ENCODE measurements around the gene RAMP1. TPM values are rescaled to one million over a fixed set of nuclear protein-coding genes. Genes with fewer than 3 reads are reported as not detected.
A peak's percentile ranks its signal among the peaks of the same experiment; 100 is the strongest.

Gene RAMP1
- total RNA-seq, 1 donor from 2014 or later, result 2.1 TPM

- TF ChIP-seq CTCF (IDR thresholded peaks at IDR 0.05; ENCODE audit: insufficient read depth, low read length, severe bottlenecking), result no peak
- no peaks in the 10 kb centered on the region for H3K36me3 ChIP-seq (ENCODE audit: control insufficient read depth, insufficient read depth, low read length)
- no peak for DNase-seq (ENCODE audit: low read depth)
- H3K27me3 ChIP-seq (ENCODE audit: control insufficient read depth, insufficient read depth, low read length), result no peaks in the 10 kb centered on the region
- no peak overlapping the region for H3K4me3 ChIP-seq (ENCODE audit: low read depth, low read length)
- FAIRE-seq, result no peak
Observed at GRCh38 chr2:237823544-237823943, 35.9 kb upstream of the RAMP1 start.

DNA sequence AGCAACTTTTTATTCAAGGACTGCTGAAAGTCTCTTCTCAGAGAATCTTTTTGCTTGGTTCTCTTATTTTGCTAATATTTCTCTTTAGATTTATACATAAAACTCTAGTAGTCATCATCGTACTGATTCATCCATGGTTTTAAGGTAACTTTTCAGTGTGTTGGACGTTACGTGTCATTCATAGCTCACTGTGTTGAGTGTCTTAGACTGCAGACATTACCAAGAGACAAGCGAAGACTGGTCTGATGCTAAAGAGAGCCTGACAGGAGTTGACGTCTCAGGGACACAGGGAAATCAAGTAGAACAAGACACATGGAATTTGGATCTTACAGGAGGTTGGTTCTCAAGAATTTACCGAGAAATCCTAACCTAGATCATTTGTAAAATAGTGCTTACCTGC, 35.3 kb upstream of the RAMP1 start:
- Histone ChIP-seq H3K36me3 (ENCODE audit: control insufficient read depth, insufficient read depth, low read length) (no peaks in the 10 kb centered on the region), H3K27me3 (ENCODE audit: control insufficient read depth, insufficient read depth, low read length) (no peaks in the 10 kb centered on the region), H3K4me3 (ENCODE audit: low read depth, low read length) (no peak overlapping the region)
- FAIRE-seq (no peak), DNase-seq (ENCODE audit: low read depth) (peak; percentile 39)
- TF ChIP-seq CTCF (IDR thresholded peaks at IDR 0.05; ENCODE audit: insufficient read depth, low read length, severe bottlenecking), result no peak

GRCh38 chr2:237827421-237827987, 31.9 kb upstream of the RAMP1 start:
- no peak for FAIRE-seq
- DNase-seq (ENCODE audit: low read depth), result no peak
- TF ChIP-seq CTCF (IDR thresholded peaks at IDR 0.05; ENCODE audit: insufficient read depth, low read length, severe bottlenecking), result no peak
- H3K36me3 ChIP-seq (ENCODE audit: control insufficient read depth, insufficient read depth, low read length), result no peaks in the 10 kb centered on the region
- H3K4me3 ChIP-seq (ENCODE audit: low read depth, low read length), result no peak overlapping the region
- H3K27me3 ChIP-seq (ENCODE audit: control insufficient read depth, insufficient read depth, low read length), result no peaks in the 10 kb centered on the region

DNA sequence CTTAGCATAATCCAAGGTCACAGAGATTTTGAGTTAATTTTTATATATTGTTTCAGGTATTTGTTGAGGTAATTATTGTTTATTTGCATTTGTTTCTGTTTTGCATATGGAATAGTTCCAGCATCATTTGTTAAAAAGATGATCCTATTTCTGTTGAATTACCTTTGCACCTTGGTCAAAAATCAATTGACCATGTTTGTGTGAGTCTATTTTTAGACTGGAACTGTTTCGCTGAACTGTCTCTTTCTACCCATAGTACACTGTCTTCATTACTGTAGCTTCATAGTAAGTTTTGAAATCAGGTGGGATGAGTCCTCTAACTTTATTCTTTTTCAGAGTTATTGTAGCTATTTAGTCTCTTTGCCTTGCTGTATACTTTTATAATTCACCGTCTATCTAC, 28.9 kb upstream of the RAMP1 start:
- Histone ChIP-seq H3K27me3 (ENCODE audit: control insufficient read depth, insufficient read depth, low read length) (no peaks in the 10 kb centered on the region), H3K36me3 (ENCODE audit: control insufficient read depth, insufficient read depth, low read length) (no peaks in the 10 kb centered on the region), H3K4me3 (ENCODE audit: low read depth, low read length) (no peak overlapping the region)
- FAIRE-seq, result no peak
- no peak for TF ChIP-seq CTCF (IDR thresholded peaks at IDR 0.05; ENCODE audit: insufficient read depth, low read length, severe bottlenecking)
- no peak for DNase-seq (ENCODE audit: low read depth)

DNA sequence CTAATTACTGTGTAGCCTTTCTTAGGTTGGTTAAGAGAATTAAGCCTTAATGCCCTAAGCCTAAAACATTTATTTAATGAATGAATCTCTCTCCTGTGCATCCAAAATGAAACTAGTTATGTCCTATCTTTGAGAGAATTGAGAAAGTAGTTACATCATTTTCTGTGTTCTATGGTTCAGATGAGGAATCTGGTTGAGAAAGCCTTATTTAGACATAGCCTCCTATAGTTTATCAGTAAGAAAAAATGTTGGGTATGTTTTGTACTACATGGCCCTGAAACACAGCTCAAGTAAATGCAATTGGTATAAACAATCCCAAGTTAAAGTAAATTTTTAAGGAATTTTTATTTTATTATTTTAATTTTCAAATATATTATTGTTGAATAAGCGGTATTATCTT, 25.9 kb upstream of the RAMP1 start:
- no peaks in the 10 kb centered on the region for H3K27me3 ChIP-seq (ENCODE audit: control insufficient read depth, insufficient read depth, low read length)
- FAIRE-seq, result no peak
- no peak for TF ChIP-seq CTCF (IDR thresholded peaks at IDR 0.05; ENCODE audit: insufficient read depth, low read length, severe bottlenecking)
- H3K4me3 ChIP-seq (ENCODE audit: low read depth, low read length), result no peak overlapping the region
- no peak for DNase-seq (ENCODE audit: low read depth)
- H3K36me3 ChIP-seq (ENCODE audit: control insufficient read depth, insufficient read depth, low read length), result no peaks in the 10 kb centered on the region

- Histone ChIP-seq H3K27me3 (ENCODE audit: control insufficient read depth, insufficient read depth, low read length) (no peaks in the 10 kb centered on the region), H3K4me3 (ENCODE audit: low read depth, low read length) (no peak overlapping the region), H3K36me3 (ENCODE audit: control insufficient read depth, insufficient read depth, low read length) (no peaks in the 10 kb centered on the region)
- no peak for FAIRE-seq
- TF ChIP-seq CTCF (IDR thresholded peaks at IDR 0.05; ENCODE audit: insufficient read depth, low read length, severe bottlenecking), result no peak
- no peak for DNase-seq (ENCODE audit: low read depth)
Observed at GRCh38 chr2:237835372-237835771, 24.1 kb upstream of the RAMP1 start.
